Amniotic epithelial cell (primary cell): Measurements from ENCODE around the gene SPEF1.

Source experiments
- DNase-seq: peaks from one replicate; pipeline ENCODE4 v3.0.0-alpha.2; 2010; ENCODE audit warnings: low read depth

Gene SPEF1

GRCh38 chr20:3787324-3788014 lies 6.2 kb upstream of the SPEF1 start:
- DNase-seq: no peak

- DNase-seq: peak; percentile 58
Observed at GRCh38 chr20:3786665-3787323, 5.5 kb upstream of the SPEF1 start, which contains the start of gene CENPB. CENPB (minus strand) TSS chr20:3786740; CDS start chr20:3786483, 257 bp downstream.

GRCh38 chr20:3786126-3786484 lies 4.9 kb upstream of the SPEF1 start:
- DNase-seq: peak; percentile 63

GRCh38 chr20:3785240-3786125 lies 4.2 kb upstream of the SPEF1 start:
- DNase-seq: no peak

- no peak for DNase-seq
Observed at GRCh38 chr20:3784863-3785239, 3.6 kb upstream of the SPEF1 start.

- no peak for DNase-seq
Observed at GRCh38 chr20:3784216-3784853, 3.1 kb upstream of the SPEF1 start.

GRCh38 chr20:3783511-3784195 lies 2.4 kb upstream of the SPEF1 start:
- DNase-seq: no peak

- no peak for DNase-seq
Observed at GRCh38 chr20:3783068-3783489, 1.8 kb upstream of the SPEF1 start.

GRCh38 chr20:3782597-3782996 lies 1.3 kb upstream of the SPEF1 start:
- no peak for DNase-seq

- no peak for DNase-seq
Observed at GRCh38 chr20:3778976-3779375, 2.3 kb downstream of the SPEF1 start.

GRCh38 chr20:3777716-3778629 lies 3.3 kb downstream of the SPEF1 start:
- DNase-seq: no peak

GRCh38 chr20:3777381-3777715 lies 3.9 kb downstream of the SPEF1 start:
- no peak for DNase-seq

- DNase-seq: no peak
Observed at GRCh38 chr20:3775457-3776108, 5.7 kb downstream of the SPEF1 start.

- DNase-seq: no peak
Observed at GRCh38 chr20:3771552-3772058, 9.6 kb downstream of the SPEF1 start.

- DNase-seq: peak; percentile 83
Observed at GRCh38 chr20:3768342-3769130, 12.7 kb downstream of the SPEF1 start.

GRCh38 chr20:3767427-3768341 lies 13.6 kb downstream of the SPEF1 start, which contains the start of gene ADISSP:
ADISSP (minus strand) TSS chr20:3767753; CDS start chr20:3760100, 7,653 bp downstream.
- peak; percentile 97 for DNase-seq

GRCh38 chr20:3767110-3767426 lies 14.2 kb downstream of the SPEF1 start:
- no peak for DNase-seq
